Measurements from ENCODE around the gene TAF7.

GRCh38 chr5:141320225-141321169 is at the start of gene TAF7:
- TF ChIP-seq MAX (IDR thresholded peaks at IDR 0.05; ENCODE audit: low read depth, low read length) (peak; percentile 60), CTCF (IDR thresholded peaks at IDR 0.05; ENCODE audit: low read depth, low read length) (peak; percentile 68)

All from NB4 (cell line).